Endometrial microvascular endothelial cells (primary cell): ENCODE measurements around the gene MX1. TPM values are rescaled to one million over a fixed set of nuclear protein-coding genes. Genes with fewer than 3 reads are reported as not detected.

Source experiments
- in situ Hi-C: cut with HindIII; loops from 2 replicates; pipeline ENCODE4 v1.10.0; 2017; ENCODE audit warnings: low sequenced_read_pairs, low pct_unique_long_range_greater_than_20kb; ENCODE audit errors: inconsistent ontology term
- total RNA-seq: library from RNA; depleted of rRNA; stranded (reverse); fragments of >200 nt; gene quantifications from one replicate; pipeline ENCODE4 v1.2.3, GENCODE V29; 2015; ENCODE audit errors: inconsistent ontology term

MX1 gene
- total RNA-seq, result 115 TPM

DNA sequence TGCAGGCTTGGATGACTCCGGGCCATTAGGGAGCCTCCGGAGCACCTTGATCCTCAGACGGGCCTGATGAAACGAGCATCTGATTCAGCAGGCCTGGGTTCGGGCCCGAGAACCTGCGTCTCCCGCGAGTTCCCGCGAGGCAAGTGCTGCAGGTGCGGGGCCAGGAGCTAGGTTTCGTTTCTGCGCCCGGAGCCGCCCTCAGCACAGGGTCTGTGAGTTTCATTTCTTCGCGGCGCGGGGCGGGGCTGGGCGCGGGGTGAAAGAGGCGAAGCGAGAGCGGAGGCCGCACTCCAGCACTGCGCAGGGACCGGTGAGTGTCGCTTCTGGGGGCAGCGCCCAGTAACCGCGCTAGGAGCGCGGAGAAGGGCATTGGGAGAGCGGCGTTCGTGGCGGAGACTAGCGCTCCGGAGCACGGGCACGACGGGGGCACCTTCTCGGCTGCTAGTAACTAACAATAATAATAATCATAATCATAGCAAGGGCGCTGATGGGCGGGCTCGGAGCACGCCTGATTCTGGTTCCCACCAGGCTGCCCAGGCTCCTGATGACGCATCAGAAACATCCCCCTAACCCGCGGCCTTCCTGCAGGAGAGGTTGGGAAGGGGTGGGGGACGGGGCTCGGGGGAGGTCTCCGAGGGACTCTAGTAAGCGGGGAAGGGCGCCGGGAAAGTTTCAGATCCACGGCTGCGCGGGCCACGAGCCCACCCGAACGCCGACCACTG lies at the start of gene MX1:
Gene MX1, plus strand, starts transcription at position 286 of the 722 bp plus-strand sequence. CDS start 5,832 bp downstream, outside the sequence.
- in situ Hi-C loops, result no loop called here

DNA sequence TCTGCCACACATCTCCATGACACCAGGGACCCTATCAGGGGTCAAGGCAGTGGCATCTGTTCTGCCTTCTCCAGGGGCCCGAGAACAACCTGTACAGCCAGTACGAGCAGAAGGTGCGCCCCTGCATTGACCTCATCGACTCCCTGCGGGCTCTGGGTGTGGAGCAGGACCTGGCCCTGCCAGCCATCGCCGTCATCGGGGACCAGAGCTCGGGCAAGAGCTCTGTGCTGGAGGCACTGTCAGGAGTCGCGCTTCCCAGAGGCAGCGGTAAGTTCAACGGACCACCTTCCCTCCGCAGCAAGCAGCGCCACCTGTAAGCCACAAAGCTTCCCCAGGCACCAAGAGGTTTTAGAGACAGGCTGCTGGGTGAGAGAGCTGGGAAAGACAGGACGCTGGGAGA lies 48.3 kb upstream of the MX1 start:
- in situ Hi-C loops, result no loop called here

- in situ Hi-C loops, result no loop called here
Measured at GRCh38 chr21:41378849-41379248, 47.2 kb upstream of the MX1 start.

- in situ Hi-C loops, result no loop called here
Measured at GRCh38 chr21:41379901-41380300, 46.1 kb upstream of the MX1 start.

DNA sequence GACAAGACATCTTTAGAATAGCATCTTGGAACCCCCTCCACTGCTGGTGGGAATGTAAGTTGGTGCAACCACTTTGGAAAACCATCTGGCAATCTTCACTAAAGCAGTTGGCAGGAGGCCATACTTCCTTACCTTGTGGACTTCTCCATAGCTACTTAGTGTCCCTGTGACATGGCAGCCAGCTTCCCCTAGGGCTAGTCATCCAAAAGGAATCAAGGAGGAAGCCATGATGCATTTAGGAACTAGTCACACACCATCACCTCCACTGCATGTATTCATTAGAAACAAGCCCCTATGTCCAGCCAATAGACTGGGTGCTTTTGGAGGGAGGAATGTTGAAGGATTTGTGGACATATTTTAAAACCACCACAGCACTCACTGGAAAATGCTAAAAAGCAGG lies 44.3 kb upstream of the MX1 start:
- in situ Hi-C loops, result no loop called here

DNA sequence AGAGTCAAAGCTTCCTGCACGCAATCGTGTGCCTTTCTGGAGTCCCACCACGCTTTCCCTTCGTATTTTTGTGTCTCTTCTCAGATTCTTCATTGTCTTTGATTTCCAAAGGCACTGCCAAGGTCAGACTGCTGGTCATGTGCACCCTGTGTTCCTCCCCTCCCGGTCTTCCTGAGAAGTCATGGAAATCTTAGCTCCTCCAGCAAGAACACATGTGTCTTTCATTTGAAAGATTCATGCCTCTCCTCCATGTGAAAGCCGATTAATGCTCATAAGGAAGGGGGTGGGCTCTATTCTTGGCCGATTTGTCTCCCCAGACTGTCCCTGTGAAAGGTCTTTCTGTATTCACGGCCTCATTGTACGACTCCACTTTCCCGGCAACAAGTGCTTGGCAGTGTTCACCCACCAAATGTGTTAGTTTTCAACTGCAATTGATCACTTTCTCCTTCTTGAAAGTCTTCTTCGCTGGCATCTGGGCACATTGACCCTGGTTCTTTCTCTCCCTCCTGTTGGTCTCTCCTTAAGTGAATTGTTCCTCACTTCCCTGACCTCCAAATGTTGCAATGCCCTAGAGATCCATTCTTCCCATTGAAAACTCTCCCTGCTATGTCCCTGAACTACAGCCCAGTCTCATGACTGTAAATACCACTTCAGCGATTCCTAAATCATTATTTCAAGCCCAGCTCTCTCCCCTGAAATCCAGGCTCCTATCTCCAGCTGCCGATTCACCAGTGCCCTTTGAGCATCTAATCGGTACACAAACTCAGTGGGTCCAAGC lies 38.8 kb upstream of the MX1 start:
- in situ Hi-C loops, result no loop called here

- in situ Hi-C loops, result no loop called here
Measured at GRCh38 chr21:41387824-41388223, 38.2 kb upstream of the MX1 start.

- in situ Hi-C loops, result no loop called here
Measured at GRCh38 chr21:41388259-41388658, 37.8 kb upstream of the MX1 start.

- in situ Hi-C loops, result no loop called here
Measured at GRCh38 chr21:41390043-41390639, 35.9 kb upstream of the MX1 start.

DNA sequence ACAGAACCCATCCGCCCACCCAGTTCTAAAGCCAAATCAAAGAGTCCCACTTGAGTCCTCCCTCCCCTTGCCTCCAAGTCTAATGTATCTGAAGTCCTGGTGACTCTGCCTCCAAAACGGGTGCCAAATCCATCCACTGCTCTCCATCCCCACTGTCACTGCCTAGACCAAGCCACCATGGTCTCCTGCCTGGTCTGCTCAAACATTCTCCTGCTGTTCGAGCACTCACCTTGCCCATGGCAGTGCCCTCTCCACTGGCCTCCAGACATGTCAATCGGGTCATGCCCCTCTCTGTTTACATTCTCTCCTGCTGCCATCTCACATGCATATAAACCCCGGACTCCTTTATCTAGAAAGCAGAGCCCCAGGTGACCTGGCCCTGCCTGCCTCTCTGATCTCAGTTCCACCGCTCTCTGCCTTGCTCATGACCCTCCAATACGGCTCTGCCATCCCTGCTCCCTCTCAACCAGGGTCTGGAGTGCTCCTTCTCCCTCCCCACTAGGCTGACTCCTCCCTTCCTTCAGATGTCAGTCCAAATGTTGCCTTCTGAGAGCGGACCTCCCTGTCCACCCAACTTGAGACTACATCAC lies 32.1 kb upstream of the MX1 start:
- in situ Hi-C loops, result no loop called here

- in situ Hi-C loops, result no loop called here
Measured at GRCh38 chr21:41396558-41397075, 29.4 kb upstream of the MX1 start.

DNA sequence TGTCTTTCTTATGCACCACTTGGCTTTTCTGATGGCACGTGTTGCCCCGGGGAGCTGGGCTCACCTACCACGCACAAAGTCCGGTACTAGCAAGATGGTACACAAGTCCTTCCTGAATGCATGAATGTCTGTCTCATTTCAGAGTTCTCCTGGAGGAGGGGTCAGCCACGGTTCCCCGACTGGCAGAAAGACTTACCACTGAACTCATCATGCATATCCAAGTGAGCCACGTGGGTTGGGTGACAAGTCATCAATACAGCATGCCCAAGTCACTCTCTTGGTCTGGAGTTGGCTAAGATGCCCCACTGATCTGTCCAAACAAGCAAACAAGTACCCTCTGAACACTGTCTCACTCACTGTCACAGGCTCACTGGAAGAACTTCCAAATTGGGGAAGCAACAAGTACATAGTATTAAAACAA lies 28.6 kb upstream of the MX1 start:
- in situ Hi-C loops, result no loop called here

- in situ Hi-C loops, result no loop called here
Measured at GRCh38 chr21:41398251-41398650, 27.8 kb upstream of the MX1 start.

DNA sequence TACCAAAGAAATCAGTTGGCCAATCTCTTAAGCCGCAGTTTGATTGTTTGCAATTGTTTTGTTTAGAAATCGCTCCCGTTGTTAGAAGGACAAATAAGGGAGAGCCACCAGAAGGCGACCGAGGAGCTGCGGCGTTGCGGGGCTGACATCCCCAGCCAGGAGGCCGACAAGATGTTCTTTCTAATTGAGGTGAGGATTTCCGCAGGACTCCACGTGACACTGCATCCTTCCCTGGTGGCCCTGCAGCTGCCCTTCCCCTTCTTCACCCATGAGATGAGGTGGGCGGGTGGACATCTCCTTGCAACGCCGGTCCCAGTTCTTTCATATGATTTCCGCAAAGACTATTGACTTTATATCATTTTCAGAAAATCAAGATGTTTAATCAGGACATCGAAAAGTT lies 27.2 kb upstream of the MX1 start:
- in situ Hi-C loops, result no loop called here

DNA sequence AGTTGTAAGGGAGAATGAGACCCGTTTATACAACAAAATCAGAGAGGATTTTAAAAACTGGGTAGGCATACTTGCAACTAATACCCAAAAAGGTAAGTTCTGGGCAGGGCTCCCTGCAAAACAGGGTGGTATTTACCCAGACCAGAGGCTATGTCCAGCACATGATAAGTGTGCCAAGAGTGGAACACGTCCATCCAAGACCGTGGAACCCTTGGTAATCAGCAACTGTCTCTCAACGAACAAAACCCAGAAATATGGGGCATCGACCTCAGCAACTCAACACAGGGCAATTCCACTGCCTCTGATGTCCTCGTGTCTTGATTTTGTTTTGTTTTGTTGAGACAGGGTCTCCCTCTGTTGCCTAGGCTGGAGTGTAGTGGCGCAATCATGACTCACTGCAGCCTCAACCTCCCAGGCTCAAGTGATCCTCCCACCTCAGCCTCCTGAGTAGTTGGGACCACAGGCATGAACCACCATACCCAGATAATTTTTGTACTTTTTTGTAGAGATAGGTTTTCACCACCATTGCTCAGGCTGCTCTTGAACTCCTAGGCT lies 26.7 kb upstream of the MX1 start:
- in situ Hi-C loops, result no loop called here

GRCh38 chr21:41402231-41402630 lies 23.8 kb upstream of the MX1 start:
- in situ Hi-C loops, result no loop called here

DNA sequence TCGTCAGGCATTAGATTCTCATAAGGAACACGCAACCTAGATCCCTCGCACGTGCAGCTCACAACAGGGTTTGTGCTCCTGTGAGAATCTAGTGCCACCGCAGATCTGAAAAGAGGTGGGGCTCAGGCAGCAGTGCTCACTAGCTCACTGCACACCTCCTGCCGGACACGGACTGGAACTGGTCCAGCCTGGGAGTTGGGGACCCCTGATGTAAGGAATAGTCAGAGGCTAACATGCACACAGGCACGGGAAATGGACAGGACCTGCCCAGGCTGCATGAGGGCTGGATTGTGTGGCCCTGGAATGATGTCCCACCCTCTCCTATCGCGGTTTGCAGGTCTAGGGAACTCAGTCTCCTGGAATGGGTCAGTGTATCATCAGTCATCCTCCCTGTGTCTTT lies 23.2 kb upstream of the MX1 start:
- in situ Hi-C loops, result no loop called here

- in situ Hi-C loops, result no loop called here
Measured at GRCh38 chr21:41403331-41403730, 22.7 kb upstream of the MX1 start.

GRCh38 chr21:41403966-41404365 lies 22.1 kb upstream of the MX1 start:
- in situ Hi-C loops, result no loop called here
